Hematopoietic multipotent progenitor cell treated with erythropoietin and hydrocortisone succinate and interleukin-3 and kit ligand, for 6 days (in vitro differentiated cells): Measurements from ENCODE around the gene PDZD4.

Experiments used
- DNase-seq: peaks from one replicate; pipeline ENCODE4 v3.0.0-alpha.2; 2015

PDZD4 gene

DNA sequence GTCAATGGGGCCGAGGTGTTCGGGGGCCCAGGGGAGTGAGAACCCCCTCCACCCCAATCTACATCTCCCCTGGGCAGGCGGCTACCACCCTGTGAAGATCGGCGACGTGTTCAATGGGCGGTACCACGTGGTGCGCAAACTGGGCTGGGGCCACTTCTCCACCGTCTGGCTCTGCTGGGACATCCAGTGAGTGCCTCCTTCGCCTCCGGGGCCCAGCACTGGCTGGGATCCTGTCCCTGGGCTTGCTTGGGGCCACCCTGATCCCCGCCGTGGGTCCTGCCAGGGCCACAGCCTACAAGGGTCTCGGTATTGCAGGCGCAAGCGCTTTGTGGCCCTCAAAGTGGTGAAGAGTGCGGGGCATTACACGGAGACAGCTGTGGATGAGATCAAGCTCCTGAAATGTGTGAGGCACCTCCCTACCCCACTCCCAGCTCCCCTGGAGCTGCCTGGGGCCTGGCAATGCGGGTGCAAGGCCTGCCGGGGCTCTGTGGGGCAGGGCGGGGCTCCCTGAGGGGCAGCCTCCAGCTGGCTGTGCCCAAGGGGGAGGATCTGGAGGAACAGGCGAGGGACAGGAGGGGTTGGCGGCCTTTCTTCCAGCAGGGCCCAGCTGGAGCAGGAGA is 48.8 kb downstream of the PDZD4 start:
- no peak for DNase-seq

DNA sequence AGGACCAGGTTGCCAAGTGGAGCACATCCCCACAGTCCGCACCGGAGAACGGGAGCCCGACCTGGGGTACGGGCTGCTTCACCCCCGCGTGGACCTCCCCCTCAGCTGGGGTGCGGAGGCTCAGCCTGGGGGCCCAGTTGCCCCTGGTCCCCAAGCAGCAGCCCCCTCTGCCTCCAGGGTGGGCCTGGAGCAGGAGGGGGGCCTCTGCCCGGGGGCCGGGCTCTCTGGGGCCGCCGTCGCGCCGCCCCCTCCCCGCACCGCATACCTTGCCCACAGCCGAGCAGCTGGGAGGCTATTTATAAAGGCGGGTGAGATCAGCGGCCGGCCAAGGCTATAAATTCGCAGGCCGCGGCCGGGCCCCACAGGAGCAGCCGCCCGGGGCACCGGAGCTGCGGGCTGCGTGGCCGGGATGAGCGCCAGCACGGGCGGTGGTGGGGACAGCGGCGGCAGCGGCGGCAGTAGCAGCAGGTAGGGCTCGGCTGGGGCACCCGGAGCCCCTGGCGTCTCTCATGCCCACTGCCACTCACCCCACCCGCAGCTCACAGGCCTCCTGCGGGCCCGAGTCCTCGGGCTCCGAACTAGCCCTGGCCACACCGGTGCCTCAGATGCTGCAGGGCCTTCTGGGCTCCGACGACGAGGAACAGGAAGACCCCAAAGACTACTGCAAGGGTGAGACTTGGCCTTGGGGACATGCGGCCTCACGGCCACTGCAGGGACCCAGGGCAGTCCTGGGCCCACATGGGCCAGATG is 49.5 kb downstream of the PDZD4 start, which contains the start of gene SRPK3:
Gene SRPK3, plus strand, starts transcription at position 364 of the 750 bp plus-strand sequence. Its CDS starts 46 bp downstream, at position 410.
- DNase-seq = no peak

DNA sequence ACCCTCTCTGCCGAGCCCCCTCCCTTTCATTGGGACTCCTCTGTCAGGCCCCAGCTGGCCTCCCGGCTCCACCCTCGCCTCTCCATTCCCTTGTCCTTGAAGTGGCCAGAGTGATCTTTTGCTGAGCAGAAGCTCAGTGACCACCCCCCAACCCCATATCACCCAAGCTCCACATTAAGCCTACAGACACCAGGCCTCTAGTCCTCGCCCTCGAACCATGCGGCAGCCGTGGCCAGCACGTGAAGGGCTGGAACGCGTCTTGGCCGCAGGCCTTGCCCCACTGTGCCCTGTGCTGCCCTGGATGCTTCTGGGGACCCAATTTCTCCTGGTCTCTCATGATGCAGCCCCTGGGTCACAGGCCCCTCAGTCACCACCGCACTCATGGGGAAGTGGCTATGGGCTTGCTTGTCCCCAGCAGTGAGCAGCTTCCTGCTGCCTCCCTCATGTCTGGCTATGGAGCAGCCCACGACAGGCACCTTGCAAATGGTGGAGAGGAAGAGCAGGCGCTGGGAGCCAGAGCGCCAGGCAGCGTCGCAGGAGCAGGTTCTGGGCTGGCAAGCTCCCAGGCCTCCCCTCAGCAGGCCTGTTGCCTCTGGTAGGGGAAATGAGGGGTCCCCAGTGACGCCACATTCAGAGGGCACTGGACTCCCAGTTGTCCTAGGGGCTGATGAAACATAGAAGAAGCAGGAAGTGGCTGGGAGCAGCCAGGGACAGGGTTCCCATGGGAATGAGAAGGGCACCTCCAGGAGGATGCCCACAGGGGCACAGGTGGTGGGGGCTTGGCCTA is 50.3 kb downstream of the PDZD4 start:
- no peak for DNase-seq

DNA sequence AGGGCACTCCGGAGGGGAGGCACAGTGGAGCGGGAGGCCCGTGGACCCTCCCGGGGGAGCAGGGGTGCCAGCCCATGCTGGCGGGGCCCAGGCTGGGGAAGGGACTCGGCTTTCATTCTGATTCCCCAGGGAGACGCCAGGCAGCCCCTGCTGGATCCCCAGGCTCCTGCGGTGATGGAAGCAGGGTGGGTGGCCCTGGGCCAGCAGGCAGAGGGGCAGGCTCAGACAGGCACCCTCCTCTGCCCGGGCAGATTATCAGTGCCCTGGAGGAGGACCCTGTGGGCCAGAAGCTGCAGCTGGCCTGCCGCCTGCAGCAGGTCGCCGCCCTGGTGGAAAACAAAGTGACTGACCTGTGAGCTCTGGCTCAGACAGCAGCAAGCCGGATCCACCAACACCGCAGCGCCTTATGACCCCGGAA is 51.7 kb downstream of the PDZD4 start:
- peak; percentile 21 for DNase-seq

DNA sequence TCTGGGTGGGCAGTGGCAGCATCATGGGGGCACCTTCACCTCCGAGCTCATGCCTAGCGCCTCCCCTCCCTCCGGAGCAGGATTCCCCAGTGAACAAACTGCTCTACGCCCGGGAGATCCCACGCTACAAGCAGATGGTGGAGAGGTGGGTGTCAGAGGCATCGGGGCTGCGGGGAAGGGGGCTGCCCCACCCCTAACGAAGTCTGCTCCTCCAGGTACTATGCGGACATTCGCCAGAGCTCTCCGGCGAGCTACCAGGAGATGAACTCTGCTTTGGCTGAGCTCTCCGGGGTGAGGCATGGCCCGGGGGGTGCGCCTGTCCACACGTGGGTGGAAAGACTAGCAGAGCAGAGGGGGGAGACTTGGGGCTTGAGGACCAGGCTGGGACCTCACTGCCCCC is 52.2 kb downstream of the PDZD4 start:
- no peak for DNase-seq

DNA sequence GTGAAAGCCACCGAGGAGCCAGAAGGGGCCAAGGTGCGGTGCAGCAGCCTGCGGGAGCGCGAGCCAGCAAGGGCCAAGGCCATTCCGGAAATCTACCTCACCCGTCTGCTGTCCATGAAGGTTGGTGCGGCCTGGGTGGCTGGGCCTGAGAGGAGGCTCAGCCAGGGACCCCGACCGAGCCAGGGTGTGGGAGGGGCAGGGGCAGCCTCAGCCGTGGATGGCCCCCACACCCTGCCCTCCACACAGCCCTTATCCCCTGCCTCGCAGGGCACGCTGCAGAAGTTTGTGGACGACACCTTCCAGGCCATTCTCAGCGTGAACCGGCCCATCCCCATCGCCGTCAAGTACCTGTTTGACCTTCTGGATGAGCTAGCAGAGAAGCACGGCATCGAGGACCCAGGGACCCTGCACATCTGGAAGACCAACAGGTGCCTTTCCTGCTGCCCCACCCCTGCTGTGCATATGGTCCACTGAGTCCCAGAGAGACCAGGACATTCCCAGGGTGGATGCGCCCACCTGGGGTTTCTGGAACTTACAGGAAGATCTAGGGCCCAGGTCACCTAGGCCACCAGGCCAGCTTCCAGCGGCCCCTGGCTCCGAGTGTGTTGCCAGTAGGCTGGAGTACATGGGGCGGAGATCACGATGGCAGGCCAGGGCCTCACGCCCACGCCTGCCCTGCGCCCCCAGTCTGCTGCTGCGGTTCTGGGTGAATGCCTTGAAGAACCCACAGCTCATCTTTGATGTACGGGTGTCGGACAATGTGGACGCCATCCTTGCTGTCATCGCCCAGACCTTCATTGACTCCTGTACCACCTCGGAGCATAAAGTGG is 52.9 kb downstream of the PDZD4 start:
- no peak for DNase-seq

DNA sequence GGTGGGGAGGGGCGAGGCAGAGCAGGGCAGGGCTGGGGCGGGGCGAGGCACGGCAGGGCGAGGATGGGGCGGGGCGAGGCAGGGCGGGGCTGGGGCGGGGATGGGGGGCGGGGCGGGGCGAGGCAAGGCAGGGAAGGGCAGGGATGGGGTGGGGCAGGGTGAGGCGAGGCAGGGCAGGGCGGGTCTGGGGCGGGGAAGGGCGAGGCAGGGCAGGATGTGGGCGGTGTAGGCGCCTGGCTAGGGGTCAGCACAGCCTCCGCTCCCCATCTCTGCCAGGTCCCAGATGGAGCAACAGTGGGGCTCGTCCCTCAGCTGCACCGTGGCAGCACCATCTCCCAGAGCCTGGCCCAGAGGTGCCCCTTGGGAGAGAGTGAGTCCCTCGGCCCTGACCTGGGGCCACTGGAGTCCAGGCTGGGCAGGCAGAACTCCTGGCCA is 53.7 kb downstream of the PDZD4 start:
- DNase-seq = peak; percentile 16

DNA sequence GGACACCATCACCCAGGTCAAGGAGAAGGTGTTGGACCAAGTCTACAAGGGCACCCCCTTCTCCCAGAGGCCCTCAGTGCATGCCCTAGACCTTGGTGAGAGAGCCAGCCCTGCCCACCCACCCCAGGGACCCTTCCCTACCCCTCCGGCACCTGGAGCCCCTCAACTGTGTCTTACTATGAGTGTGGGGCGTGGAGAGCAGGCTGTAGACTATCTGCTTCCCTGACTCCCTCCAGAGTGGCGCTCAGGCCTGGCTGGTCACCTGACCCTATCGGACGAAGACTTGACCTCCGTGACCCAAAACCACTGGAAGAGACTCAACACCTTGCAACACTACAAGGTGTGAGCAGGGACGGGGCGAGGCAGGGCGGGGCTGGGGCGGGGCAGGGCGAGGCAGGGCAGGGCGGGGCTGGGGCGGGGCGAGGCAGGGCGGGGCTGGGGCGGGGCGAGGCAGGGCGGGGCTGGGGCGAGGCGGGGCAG is 54.2 kb downstream of the PDZD4 start:
- no peak for DNase-seq

DNA sequence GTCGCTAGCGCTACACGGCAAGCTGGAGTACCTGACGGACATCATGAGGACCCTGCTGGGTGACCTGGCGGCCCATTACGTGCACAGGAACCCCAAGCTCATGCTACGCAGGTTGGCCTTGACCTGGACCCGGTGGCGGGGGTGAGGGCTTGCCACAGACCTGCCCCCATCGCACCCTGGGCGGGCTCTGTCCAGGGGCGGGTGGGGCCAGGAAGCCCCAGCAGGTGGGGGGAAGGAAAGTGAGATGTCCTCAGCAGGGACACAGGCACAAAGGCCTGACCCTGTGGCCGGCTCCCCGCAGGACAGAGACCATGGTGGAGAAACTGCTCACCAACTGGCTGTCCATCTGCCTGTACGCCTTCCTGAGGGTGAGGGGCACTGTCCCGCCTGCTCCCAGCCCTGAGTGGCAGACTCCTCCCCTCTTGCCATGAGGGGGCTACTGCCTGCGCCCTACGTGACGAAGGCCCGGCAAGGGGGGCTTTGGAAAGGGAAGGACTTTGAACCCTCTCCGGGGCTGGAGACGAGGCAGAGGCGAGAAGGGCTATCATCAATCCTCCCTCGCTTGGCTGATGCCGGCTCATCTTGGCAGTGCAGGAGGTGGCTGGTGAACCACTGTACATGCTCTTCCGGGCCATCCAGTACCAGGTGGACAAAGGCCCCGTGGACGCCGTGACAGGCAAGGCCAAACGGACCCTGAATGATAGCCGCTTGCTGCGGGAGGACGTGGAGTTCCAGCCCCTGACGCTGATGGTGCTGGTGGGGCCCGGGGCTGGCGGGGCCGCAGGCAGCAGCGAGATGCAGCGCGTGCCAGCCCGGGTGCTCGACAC is 54.8 kb downstream of the PDZD4 start:
- no peak for DNase-seq

DNA sequence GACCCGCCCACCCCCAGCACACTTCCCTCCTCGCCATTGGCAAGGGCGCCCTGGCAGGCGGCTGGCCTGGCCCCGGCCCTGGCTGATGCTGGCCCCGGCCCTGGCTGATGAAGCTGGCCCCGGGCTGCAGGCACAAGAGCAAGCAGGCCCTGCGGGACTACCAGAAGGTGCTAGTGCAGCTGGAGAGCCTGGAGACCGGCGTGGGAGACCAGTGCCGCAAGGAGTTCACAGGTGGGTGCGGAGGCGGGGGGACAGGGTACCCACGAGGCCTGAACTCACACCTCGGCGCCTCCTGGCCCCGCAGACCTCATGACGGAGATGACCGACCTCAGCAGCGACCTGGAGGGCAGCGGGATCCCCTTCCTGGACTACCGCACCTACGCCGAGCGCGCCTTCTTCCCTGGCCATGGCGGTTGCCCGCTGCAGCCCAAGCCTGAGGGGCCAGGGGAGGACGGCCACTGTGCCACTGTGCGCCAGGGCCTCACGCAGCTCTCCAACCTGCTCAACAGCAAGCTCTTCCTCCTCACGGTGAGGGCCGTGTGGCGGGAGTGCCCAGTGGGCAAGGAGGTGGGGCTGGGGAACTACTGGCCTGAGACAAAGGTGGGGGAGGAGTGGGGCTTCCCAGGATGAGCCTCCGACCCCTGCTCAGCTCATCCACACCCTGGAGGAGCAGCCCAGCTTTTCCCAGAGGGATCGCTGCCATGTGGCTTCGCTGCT is 55.6 kb downstream of the PDZD4 start:
- no peak for DNase-seq

DNA sequence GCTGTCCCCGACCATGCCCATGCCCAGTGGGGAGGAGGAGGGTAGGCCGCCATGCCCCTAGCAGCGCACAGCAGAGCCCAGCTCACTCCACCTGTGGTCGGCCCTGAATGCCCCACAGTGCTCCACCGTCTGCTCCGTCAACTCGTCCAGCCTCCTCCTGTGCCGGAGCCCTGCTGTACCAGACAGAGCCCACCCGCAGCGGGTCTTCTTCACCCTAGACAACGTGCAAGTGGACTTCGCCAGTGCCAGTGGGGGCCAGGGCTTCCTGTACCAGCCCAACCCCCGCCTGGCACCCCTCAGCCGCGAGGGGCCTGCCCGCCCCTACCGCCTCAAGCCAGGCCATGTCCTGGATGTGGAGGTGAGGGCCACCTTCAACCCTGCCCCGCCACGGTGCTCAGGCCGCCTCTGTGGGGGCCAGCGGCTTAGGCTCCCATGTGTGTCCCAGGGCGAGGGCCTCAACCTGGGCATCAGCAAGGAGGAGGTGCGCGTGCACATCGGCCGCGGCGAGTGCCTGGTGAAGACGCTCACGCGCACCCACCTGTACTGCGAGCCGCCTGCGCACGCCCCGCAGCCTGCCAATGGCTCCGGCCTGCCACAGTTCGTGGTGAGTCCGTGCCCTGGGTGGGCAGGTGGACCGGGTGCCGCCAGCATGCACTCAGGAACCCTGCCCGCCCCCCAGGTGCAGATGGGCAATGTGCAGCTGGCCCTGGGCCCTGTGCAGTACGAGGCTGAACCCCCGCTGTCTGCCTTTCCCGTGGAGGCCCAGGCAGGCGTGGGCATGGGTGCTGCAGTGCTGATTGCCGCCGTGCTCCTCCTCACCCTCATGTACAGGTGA is 56.4 kb downstream of the PDZD4 start:
- DNase-seq = no peak

DNA sequence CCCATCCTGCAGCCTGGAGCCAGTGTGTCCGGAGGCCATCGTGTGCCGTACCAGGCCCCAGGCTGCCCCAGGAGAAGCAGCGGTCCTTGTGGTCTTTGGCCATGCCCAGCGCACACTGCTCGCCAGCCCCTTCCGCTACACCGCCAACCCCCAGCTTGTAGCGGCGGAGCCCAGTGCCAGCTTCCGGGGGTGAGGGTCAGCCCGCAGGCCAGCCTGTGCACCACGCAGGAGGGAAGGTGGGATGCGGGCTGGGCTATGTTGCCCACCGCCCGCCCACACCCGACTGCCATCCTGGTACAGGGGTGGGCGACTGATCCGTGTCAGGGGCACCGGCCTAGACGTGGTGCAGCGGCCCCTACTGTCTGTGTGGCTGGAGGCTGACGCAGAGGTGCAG is 57.1 kb downstream of the PDZD4 start:
- DNase-seq = no peak

DNA sequence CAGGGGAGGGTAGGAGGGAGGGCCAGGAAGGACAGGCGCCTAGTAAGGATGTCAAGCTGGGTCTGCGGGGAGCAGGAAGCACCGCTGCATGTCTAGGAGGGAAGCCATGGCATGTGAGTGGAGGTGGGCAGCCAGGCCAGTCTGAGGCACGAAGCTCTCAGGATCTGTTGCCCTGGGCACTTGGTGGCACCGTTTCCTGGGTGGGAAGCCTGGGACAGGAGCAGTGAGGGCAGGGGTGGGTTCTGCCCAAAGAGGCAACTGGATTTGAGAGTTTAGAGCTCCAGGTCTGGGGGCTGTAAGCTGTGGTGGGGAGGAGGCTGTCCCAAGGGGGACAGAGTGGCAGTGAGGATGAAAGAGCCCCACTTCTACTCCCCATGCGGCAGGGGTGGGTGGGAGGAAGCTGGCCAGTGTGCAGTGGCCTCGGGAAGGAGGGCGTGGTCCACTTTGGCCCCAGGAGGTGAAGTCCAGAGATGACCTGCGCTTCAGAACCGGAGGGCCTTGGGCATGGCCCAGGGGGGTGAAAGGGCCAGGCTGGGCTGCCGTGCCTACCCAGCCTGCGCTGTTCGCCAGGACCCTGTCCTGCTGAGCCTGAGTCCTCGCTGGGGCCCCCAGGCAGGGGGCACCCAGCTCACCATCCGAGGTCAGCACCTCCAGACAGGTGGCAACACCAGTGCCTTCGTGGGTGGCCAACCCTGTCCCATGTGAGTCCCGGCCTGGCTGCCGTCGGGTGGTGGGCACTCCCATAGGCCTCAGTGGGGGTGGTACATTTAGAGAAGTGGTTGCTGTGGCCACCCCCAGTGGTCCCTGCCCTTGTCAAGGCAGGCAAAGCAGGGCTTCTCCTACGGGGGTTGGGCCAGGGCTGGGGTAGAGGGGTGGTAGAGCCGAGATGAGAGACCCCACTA is 57.8 kb downstream of the PDZD4 start:
- DNase-seq = no peak

DNA sequence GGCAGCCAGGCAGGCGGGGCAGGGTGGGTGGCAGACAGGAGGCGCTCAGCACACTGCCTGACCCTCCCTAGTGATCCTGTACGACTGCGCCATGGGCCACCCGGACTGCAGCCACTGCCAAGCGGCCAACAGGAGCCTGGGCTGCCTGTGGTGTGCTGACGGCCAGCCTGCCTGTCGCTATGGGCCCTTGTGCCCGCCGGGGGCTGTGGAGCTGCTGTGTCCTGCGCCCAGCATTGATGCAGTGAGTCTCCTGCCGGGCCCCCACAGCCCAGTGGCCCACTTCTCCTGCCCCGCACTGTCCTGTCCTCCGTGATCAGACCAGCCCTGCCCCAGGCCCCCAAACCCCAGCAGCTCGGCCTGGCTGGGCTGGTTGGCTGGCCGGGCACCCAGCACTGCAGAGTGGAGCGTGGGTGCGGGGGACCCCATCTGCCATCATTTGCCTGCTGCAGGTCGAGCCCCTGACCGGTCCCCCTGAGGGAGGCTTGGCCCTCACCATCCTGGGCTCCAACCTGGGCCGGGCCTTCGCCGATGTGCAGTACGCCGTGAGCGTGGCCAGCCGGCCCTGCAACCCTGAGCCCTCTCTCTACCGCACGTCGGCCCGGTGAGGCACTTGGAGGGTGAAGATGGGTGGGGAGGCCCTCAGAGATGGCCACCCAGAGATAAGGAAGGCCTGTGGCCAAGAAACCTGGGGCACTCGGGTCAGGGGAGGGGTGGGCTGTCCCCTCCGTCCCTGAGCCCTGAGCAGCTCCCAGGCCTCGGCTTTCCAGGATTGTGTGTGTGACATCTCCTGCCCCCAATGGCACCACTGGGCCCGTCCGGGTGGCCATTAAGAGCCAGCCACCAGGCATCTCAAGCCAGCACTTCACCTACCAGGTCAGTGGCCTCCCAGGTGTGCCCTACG is 58.7 kb downstream of the PDZD4 start:
- DNase-seq = no peak

DNA sequence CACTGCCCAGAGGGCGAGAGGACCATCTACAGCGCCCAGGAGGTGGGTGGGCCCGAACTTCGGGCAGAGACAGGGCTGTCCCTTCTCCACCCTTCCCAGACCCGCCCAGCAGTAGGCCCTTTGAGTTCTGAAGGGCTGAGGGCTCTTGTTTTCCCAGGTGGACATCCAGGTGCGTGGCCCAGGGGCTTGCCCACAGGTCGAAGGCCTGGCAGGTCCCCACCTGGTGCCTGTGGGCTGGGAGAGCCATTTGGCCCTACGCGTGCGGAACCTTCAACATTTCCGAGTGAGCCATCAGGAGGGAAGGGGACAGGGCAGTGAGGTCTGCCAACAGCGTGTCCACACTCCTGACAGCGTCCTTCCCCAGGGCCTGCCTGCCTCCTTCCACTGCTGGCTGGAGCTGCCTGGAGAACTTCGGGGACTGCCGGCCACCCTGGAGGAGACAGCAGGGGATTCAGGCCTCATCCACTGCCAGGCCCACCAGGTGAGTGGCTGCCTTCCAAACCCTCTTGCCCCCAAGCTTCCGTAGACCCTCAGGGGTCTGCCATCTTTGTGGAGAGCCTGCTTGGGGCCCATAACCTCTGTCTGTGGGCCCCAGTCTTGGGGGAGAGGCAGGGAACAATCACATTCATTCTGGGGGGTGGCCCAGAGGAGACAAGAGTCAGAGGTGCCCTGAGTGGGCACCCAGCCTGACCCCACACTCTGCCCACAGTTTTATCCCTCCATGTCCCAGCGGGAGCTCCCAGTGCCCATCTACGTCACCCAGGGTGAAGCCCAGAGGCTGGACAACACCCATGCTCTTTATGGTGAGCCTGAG is 59.5 kb downstream of the PDZD4 start:
- no peak for DNase-seq

DNA sequence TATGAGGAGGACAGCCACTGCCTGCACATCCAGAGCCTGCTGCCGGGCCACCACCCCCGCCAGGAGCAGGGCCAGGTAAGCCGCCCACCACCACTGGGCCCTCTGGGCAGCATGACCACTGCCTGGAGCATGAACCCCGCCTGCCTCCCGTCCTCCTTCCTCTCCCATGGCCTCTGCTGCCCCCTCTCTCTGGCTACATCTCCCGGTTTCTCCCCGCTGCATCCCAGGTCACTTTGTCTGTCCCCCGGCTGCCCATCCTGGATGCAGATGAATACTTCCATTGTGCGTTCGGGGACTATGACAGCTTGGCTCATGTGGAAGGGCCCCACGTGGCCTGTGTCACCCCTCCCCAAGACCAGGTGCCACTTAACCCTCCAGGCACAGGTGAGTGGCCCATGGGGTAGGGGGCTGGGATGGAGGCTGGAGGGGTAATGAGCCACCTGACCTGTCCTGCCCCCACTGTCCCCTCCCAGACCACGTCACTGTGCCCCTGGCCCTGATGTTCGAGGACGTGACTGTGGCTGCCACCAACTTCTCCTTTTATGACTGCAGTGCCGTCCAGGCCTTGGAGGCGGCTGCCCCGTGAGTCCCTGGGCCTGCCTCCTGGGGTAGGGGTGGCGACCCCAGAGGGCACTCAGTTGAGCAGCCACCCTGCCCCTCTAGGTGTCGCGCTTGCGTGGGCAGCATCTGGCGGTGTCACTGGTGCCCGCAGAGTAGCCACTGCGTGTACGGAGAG is 60.3 kb downstream of the PDZD4 start:
- no peak for DNase-seq
